Left colon (tissue), 2 donors: Measurements from ENCODE around the gene RC3H2. TPM values are rescaled to one million over a fixed set of nuclear protein-coding genes. Genes with fewer than 3 reads are reported as not detected.
"Not testable (repeated sequence)": the region's sequence is repeated elsewhere in the genome, so short reads cannot be mapped to it uniquely, and the experiment has no call there.

Experiments used
- ATAC-seq: fragments of 200-7000 bp; cut with Tn5 transposase; one replicate; pipeline ENCODE4 v1.9.1; 2020; ENCODE audit warnings: mild to moderate bottlenecking, moderate library complexity
- DNase-seq, 2 donors: peaks; one replicate each; pipeline ENCODE4 v3.0.0-alpha.2; 2020
- intact Hi-C, 2 donors: fragments of 100-400 bp; cut with DNase I in 1 of 2; cut with micrococcal nuclease in 1 of 2; formaldehyde crosslinking; loops; one replicate each; pipeline versions ENCODE4 v1.11.2 to v1.14.0; 2022; cut with DNase I, micrococcal nuclease
- total RNA-seq, 2 donors: library from RNA; stranded (reverse); fragmentation: NEBNext Ultra II Directional; extraction: Animal tissue kit (Norgen Biotek cat#: 25700); gene quantifications; one replicate each; pipeline ENCODE4 v1.2.1, GENCODE V29; 2021
- donor health status: DM: no; HTN: no; CAD: no.
- donor health status: DM: yes; HTN: yes; CAD: no.

The RC3H2 gene
- total RNA-seq, 2 donors from 2014 or later, result 36.2 to 38.3 TPM

DNA sequence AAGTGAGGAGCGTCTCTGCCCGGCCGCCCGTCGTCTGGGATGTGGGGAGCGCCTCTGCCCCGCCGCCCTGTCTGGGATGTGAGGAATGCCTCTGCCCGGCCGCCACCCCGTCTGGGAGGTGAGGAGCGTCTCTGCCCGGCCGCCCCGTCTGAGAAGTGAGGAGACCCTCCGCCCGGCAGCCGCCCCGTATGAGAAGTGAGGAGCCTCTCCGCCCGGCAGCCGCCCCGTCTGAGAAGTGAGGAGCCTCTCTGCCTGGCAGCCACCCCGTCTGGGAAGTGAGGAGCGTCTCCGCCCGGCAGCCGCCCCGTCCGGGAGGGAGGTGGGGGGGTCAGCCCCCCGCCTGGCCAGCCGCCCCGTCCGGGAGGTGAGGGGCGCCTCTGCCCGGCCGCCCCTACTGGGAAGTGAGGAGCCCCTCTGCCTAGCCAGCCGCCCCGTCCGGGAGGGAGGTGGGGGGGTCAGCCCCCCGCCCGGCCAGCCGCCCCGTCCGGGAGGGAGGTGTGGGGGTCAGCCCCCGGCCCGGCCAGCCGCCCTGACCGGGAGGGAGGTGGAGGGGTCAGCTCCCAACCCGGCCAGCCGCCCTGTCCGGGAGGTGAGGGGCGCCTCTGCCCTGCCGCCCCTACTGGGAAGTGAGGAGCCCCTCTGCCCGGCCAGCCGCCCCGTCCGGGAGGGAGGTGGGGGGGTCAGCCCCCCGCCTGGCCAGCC lies 52.9 kb downstream of the RC3H2 start:
- ATAC-seq, DNase-seq, intact Hi-C loops: not testable (repeated sequence)

- intact Hi-C loops, result loop anchor here in 1 of 2 donors (10.0 kb wide), 1 partner anchor 146 kb away; no protein-coding TSS in a partner anchor
- no peak for ATAC-seq
- DNase-seq, result no peak
These were observed 56.8 kb downstream of the RC3H2 start for GRCh38 chr9:122848256-122848943.

DNA sequence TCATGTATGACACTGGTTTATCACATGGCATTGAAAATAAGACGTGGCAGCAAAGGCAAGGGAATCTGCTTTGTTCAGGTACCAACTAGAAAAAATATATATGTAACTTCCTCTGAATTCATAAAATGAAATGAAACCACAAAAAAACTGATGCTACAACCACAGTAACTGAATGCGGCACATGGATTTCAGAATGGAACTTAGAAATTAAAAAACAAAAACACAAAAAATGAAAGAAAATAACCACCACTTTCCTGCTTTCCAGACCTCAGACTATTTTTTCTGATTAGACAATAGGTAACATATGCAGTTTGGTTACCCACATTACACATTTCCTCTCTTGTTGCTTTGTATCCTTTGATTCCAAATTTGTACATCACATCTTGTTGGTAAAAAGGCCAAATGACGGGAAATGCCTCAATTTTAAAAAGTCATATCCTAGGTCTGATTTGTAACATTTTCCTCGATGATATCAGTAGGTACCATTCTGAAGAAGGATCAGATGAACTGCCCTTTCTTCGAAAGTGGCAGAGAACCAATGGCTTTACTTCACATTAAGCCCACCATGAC lies 58.7 kb downstream of the RC3H2 start:
- intact Hi-C loops, result loop anchor here in 1 of 2 donors (10.0 kb wide), 1 partner anchor 148 kb away; no protein-coding TSS in a partner anchor
- DNase-seq (no peak), ATAC-seq (no peak)

GRCh38 chr9:122845116-122845515 lies 60.0 kb downstream of the RC3H2 start:
- ATAC-seq, result no peak
- DNase-seq, result no peak
- intact Hi-C loops, result loop anchor here in 1 of 2 donors (10.0 kb wide), 1 partner anchor 150 kb away; no protein-coding TSS in a partner anchor

GRCh38 chr9:122844137-122844536 lies 61.0 kb downstream of the RC3H2 start:
- intact Hi-C loops, result loop anchor here in 1 of 2 donors (10.0 kb wide), 1 partner anchor 151 kb away; no protein-coding TSS in a partner anchor
- DNase-seq (no peak), ATAC-seq (no peak)

DNA sequence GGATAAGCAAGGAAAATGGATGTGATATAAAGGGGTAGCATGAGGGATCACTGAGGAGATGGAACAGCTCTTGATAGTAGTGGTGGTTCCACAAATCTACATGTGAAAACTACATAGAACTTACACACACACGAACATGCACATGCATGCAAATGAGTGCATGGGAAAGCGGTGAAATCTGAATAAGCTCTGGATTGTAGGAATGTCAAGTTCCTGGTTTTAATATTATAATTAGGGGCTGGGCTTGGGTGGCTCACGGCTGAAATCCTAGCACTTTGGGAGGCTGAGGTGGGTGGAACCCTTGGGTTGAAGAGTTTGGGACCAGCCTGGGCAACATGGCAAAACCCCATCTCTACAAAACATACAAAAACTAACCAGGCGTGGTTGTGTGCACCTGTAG lies 63.7 kb downstream of the RC3H2 start:
- intact Hi-C loops, result loop anchor here in 1 of 2 donors (10.0 kb wide), 1 partner anchor 153 kb away; no protein-coding TSS in a partner anchor
- ATAC-seq, result no peak
- DNase-seq, result no peak

DNA sequence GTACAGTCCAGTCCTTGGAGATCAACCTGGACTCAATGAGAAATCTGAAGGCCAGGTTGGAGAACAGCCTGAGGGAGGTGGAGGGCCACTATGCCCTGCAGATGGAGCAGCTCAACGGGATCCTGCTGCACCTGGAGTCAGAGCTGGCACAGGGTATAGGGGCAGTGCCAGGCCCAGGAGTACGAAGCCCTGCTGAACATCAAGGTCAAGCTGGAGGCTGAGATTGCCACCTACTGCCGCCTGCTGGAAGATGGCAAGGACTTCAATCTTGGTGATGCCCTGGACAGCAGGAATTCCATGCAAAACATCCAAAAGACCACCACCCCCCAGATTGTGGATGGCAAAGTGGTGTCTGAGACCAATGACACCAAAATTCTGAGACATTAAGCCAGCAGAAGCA lies 66.7 kb downstream of the RC3H2 start:
- intact Hi-C loops, ATAC-seq, DNase-seq: not testable (repeated sequence)

DNA sequence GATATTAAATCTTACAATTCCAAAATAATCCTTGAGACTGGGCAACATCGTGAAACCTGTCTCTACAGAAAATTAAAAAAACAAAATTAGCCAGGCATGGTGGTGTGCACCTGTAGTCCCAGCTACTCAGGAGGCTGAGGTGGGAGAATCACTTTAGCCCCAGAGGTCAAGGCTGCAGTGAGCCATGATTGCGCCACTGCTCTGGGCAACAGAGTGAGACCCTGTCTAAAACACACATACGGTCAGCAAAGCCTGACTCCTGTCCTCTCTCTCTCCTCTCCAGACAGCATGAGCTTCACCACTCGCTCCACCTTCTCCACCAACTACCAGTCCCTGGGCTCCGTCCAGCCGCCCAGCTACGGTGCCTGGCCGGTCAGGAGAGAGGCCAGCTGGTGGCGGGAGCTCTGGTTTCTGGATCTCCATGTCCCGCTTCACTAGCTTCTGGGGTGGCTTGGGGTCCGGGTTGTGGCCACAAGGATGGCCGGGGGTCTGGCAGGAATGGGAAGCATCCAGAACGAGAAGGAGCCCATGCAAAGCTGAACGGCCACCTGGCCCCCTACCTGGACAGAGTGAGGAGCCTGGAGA lies 67.8 kb downstream of the RC3H2 start:
- DNase-seq (no peak), ATAC-seq (no peak)
- intact Hi-C loops, result no loop called here

GRCh38 chr9:122835313-122835731 lies 69.8 kb downstream of the RC3H2 start:
- ATAC-seq, result no peak
- no peak for DNase-seq
- intact Hi-C loops, result no loop called here

GRCh38 chr9:122832194-122832593 lies 73.0 kb downstream of the RC3H2 start:
- intact Hi-C loops, result no loop called here

DNA sequence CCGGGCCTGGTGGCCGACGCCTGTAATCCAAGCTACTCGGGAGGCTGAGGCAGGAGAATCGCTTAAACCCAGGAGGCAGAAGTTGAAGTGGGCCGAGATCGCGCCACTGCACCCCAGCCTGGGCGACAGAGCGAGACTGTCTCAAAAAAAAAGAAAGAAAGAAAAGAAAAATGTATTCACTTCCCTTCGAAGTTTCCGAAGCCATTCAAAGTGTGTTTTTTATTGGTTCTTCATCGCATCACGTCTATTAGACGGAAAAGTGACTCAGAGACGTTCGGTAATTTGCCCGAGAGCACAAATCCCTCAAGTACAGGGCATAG lies 76.2 kb downstream of the RC3H2 start:
- intact Hi-C loops, DNase-seq, ATAC-seq: not testable (repeated sequence)

More at GRCh38 chr9:122832194-122832593, 73.0 kb downstream of the RC3H2 start:
- DNase-seq (no peak), ATAC-seq (no peak)

- ATAC-seq (peak; percentile 7), DNase-seq (no peak)
- intact Hi-C loops, result no loop called here
These were observed 77.4 kb downstream of the RC3H2 start for GRCh38 chr9:122827761-122828093.

DNA sequence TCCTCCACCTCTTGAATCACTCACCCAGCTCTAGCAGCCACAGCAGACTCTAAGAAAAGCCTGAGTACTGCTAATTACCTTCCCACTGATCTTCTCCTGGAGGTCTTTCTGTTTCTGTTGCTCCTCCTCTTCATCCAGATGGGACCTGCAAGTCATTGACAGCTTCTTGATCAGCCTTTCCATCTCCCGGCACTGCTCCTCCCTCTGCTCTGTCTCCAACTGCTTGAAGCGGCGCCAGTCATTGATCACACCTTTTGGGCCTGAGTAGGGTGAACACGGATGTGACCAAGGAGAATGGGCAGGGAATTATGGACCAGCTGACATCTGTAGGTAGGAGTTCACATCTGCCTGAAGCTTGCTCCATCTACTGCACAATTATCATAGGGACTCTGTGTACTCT lies 82.2 kb downstream of the RC3H2 start:
- DNase-seq (no peak), ATAC-seq (no peak)
- intact Hi-C loops, result no loop called here

DNA sequence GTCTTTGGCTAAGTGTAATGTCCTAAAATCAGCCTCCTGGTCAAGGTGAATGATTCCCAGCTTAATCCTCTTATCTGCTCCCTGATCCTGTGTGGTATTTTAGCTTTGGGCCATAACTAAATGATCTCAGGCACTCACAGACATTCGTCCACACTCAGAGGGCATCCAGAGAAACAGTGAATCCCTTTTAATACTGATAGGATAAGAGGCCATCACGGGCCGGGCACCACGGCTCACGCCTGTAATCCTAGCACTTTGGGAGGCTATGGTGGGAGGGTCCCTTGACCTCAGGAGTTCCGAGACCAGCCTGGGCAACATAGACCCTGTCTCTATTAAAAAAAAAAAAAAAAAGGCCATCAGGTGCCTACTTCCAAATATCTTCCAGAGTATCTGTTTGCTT lies 83.1 kb downstream of the RC3H2 start:
- no peak for DNase-seq
- ATAC-seq, result no peak
- intact Hi-C loops, result no loop called here

GRCh38 chr9:122821278-122821943 lies 83.7 kb downstream of the RC3H2 start:
- ATAC-seq (peak; percentile 42), DNase-seq (peak; percentile 30 to 53)
- intact Hi-C loops, result no loop called here

GRCh38 chr9:122820490-122820845 lies 84.7 kb downstream of the RC3H2 start:
- no peak for DNase-seq
- no peak for ATAC-seq
- intact Hi-C loops, result no loop called here

DNA sequence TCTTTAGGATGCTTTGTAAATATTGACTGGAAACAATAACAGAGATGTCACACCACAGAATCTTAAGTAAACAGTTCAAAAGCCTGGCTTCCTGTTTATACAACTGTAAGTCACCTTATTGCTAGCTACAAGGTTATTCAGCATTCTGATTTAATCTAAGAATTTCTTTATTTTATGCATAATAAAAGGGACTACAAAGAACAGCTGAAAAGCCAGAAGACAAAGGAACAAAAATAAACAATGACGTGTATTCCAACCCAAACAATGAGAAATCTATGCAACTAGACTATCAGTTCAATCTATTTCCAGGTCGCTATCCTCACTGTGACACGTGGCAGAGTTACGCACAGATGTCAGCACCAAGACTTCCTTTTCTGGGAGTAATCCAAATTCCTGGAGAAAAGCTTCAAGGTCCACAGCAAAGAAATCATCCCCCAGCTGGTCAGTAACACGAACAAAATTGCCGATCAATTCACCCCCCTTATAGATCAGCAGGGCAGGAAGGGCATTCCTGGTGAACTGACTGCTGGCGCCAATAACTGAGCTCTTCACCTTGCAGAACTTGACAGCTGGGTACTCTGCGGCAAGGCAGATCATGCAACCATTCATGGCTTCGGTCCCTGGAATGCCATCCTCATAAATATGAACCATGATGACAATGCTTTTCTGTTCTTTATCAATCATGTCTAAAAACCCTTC lies 85.2 kb downstream of the RC3H2 start:
- no peak for DNase-seq
- no peak for ATAC-seq
- intact Hi-C loops, result no loop called here

DNA sequence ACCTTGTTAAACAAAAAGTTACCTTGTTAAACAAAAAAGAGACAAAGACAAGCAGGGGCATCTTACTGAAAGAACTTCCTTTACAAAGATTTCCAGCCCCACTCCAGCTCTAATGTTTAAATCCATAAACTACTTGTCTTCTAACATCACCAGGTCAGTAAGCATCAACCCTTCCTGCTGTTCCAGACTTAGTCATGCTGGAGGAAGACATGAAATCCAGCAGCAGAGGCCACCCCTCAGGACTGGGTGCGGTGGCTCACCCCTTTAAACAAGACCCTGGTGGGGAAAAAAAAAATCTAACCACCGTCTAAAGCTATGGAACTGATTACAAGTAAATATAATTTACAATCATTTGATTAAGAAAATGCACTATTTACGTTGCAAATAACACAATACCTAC lies 85.8 kb downstream of the RC3H2 start:
- intact Hi-C loops, result no loop called here
- ATAC-seq, result no peak
- DNase-seq, result no peak
